Endothelial cell of umbilical vein (primary cell): ENCODE results near the gene SPDYE6. TPM values are rescaled to one million over a fixed set of nuclear protein-coding genes. Genes with fewer than 3 reads are reported as not detected.

ENCODE experiments used
- BruUV-seq: library from RNA; stranded (reverse); fragments of 400-500 nt; replicated peaks from 2 replicates; lab custom pipeline; 2021; lab: Mats Ljungman, UMichigan
- CTCF ChIA-PET: fragments of 300-600, 350-600 bp; sonication (Branson Sonifier 250); formaldehyde crosslinking; loops from one replicate; lab custom pipeline; 2021; ENCODE audit warnings: antibody characterized with exemption, inconsistent platforms; lab: Charles Lee
- POLR2A ChIA-PET: fragments of 300-600, 350-600 bp; sonication (Branson Sonifier 250); formaldehyde crosslinking; loops from one replicate; lab custom pipeline; 2021; ENCODE audit warnings: antibody characterized with exemption, inconsistent platforms; lab: Charles Lee
- DNase-seq: peaks from one replicate; pipeline ENCODE4 v3.0.0-alpha.2; 2011; ENCODE audit warnings: low read depth, low spot score
- FAIRE-seq: peaks from 2 replicates; lab custom pipeline; 2011; peaks lifted over from hg19 to GRCh38; lab: Jason Lieb, UNC
- H2AFZ ChIP-seq: 2 replicates; pipeline ENCODE4 v1.6.0; 2012; ENCODE audit warnings: low read depth, low read length, control low read depth, inconsistent platforms
- H3K27ac ChIP-seq: 2 replicates; pipeline ENCODE4 v1.5.1; 2011; ENCODE audit warnings: low read depth, mild to moderate bottlenecking, control low read depth, low read length, moderate library complexity; ENCODE audit not compliant: insufficient read depth
- H3K27me3 ChIP-seq, 2 experiments: 2 replicates each; pipeline versions ENCODE4 v1.6.0 to v1.6.1; 2011; ENCODE audit warnings: low read length in 2 of 2, mixed read lengths in 1 of 2; ENCODE audit not compliant: control insufficient read depth in 2 of 2, insufficient read depth in 2 of 2
- H3K36me3 ChIP-seq, 2 experiments: 2 replicates in 1 of 2; 3 replicates in 1 of 2; pipeline ENCODE4 v1.5.1; 2011; ENCODE audit warnings: low read length in 2 of 2, mild to moderate bottlenecking in 1 of 2, moderate library complexity in 1 of 2; ENCODE audit not compliant: control insufficient read depth in 2 of 2, insufficient read depth in 2 of 2; ENCODE audit errors: extremely low read depth in 1 of 2
- H3K4me1 ChIP-seq: 3 replicates; pipeline ENCODE4 v1.5.1; 2011; ENCODE audit warnings: mild to moderate bottlenecking, low read length; ENCODE audit not compliant: control insufficient read depth, insufficient read depth; ENCODE audit errors: extremely low read depth
- H3K4me2 ChIP-seq: 2 replicates; pipeline ENCODE4 v1.6.1; 2011; ENCODE audit warnings: low read length, control low read depth, mixed read lengths; ENCODE audit not compliant: insufficient read depth
- H3K4me3 ChIP-seq, 3 experiments: fragments of 200-600 bp in 1 of 3; sonication (generic), shearing (Covaris generic) in 1 of 3; replicated peaks in 1 of 3; 2 replicates each; pipeline ENCODE4 v1.5.1; 2011 to 2016; ENCODE audit warnings: control low read depth in 3 of 3, low read length in 3 of 3, mild to moderate bottlenecking in 2 of 3, inconsistent platforms in 1 of 3, low read depth in 1 of 3, moderate library complexity in 1 of 3; ENCODE audit not compliant: insufficient read depth in 1 of 3
- H3K79me2 ChIP-seq: 2 replicates; pipeline ENCODE4 v1.6.0; 2012; ENCODE audit warnings: low read length, inconsistent platforms; ENCODE audit not compliant: control insufficient read depth, insufficient read depth
- H3K9ac ChIP-seq: replicated peaks from 2 replicates; pipeline ENCODE3; 2011; ENCODE audit warnings: low read length, control low read depth; ENCODE audit not compliant: insufficient read depth; ENCODE audit errors: extremely low read depth
- H3K9me1 ChIP-seq: replicated peaks from 3 replicates; pipeline ENCODE4 v1.6.0; 2011; ENCODE audit warnings: mild to moderate bottlenecking, low read length; ENCODE audit not compliant: control insufficient read depth, insufficient read depth; ENCODE audit errors: extremely low read depth
- H3K9me3 ChIP-seq: replicated peaks from 2 replicates; pipeline ENCODE4 v1.5.1; 2012; ENCODE audit warnings: low read length, inconsistent platforms; ENCODE audit not compliant: control insufficient read depth, insufficient read depth
- H4K20me1 ChIP-seq: replicated peaks from 2 replicates; pipeline ENCODE3; 2011; ENCODE audit warnings: mild to moderate bottlenecking, low read length; ENCODE audit not compliant: control insufficient read depth, insufficient read depth; ENCODE audit errors: extremely low read depth
- CTCF ChIP-seq, 2 donors: IDR thresholded peaks; 1 replicate in 1 of 2; 2 replicates in 1 of 2; pipeline ENCODE4 v1.5.1; 2011; ENCODE audit warnings: low read length in 2 of 2, mild to moderate bottlenecking in 2 of 2, moderate library complexity in 2 of 2, control low read depth in 1 of 2, inconsistent platforms in 1 of 2, low read depth in 1 of 2; ENCODE audit not compliant: insufficient read depth in 1 of 2; ENCODE audit errors: extremely low read depth in 1 of 2
- EZH2 ChIP-seq: IDR thresholded peaks from 2 replicates; pipeline ENCODE4 v1.6.1; 2012; ENCODE audit warnings: borderline replicate concordance, low read depth, mild to moderate bottlenecking, moderate library complexity, low read length, inconsistent platforms; ENCODE audit not compliant: severe bottlenecking
- FOS ChIP-seq: IDR thresholded peaks from 2 replicates; pipeline ENCODE4 v1.6.1; 2011; ENCODE audit warnings: mild to moderate bottlenecking, low read length, moderate library complexity, borderline replicate concordance; ENCODE audit not compliant: insufficient read depth
- GATA2 ChIP-seq: IDR thresholded peaks from 2 replicates; pipeline ENCODE4 v1.7.0; 2011; ENCODE audit warnings: low read depth, mild to moderate bottlenecking, moderate library complexity, mixed read lengths, low read length; ENCODE audit not compliant: insufficient read length, insufficient read depth
- JUN ChIP-seq: IDR thresholded peaks from 2 replicates; pipeline ENCODE4 v1.6.1; 2011; ENCODE audit warnings: borderline replicate concordance, low read depth; ENCODE audit not compliant: insufficient read length, insufficient read depth
- MAX ChIP-seq: IDR thresholded peaks from 2 replicates; pipeline ENCODE4 v1.6.1; 2011; ENCODE audit not compliant: insufficient read depth, insufficient read length
- MYC ChIP-seq: IDR thresholded peaks from one replicate; pipeline ENCODE4 v1.6.1; 2011; ENCODE audit warnings: mild to moderate bottlenecking, low read depth, low read length
- POLR2A ChIP-seq: IDR thresholded peaks from 2 replicates; pipeline ENCODE4 v1.6.1; 2012; ENCODE audit warnings: low read depth, mild to moderate bottlenecking, control low read depth, low read length
- POLR2AphosphoS5 ChIP-seq: IDR thresholded peaks from 2 replicates; pipeline ENCODE4 v1.6.1; 2012; ENCODE audit warnings: low read depth, mild to moderate bottlenecking, control low read depth, low read length, moderate library complexity; ENCODE audit not compliant: insufficient read depth
- dilution Hi-C: fragments of 300-500 bp; cut with MboI; formaldehyde crosslinking; loops from one replicate; pipeline ENCODE4 v1.15.0; 2019; ENCODE audit warnings: low sequenced_read_pairs; ENCODE audit not compliant: extremely low pct_ligation_motif_present
- intact Hi-C: fragments of 100-400 bp; cut with micrococcal nuclease; formaldehyde crosslinking; loops from one replicate; pipeline ENCODE4 v1.10.0; 2022
- polyA plus RNA-seq, 4 experiments: library from polyadenylated mRNA; depleted of rRNA in 3 of 4; stranded (reverse) in 3 of 4; unstranded in 1 of 4; fragments of >200 nt; gene quantifications; 2 replicates each; pipeline versions ENCODE4 v1.2.1 to v1.2.3, GENCODE V29; 2011 to 2012; ENCODE audit warnings: missing spikeins in 1 of 4
- total RNA-seq: library from RNA; stranded (reverse); gene quantifications from 2 replicates; pipeline ENCODE4 v1.2.3, GENCODE V29; 2021

The SPDYE6 gene
- total and polyA plus RNA-seq, 2 donors (not counting 3 experiments of a cell fraction or from before 2014, with no cell fraction given), result not detected

DNA sequence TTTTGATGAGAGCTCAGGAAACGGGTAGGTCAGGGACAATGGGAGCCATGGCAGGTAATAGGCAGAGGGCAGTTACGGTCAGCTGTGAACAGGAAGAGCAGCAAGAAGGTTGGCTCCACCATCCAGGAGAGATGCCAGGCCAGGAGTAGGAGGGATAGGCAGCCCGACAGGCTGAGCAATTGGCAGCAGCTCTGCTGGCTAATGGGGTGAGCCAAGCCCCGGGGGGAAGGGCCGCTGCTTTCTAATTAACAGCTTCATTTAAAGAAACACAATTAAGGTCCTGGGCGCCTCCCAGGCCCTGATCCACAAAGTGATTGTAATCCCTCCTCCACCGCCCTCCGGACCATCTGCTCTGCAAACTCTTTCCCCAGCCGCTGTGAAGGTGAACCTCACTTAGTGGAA is 45.8 kb downstream of the SPDYE6 start:
- H3K4me1 ChIP-seq, result no peaks in the 10 kb centered on the region
- no peak overlapping the region for H3K27ac ChIP-seq
- no peak overlapping the region for H3K4me3 ChIP-seq
- no peak overlapping the region for H2AFZ ChIP-seq
- H3K27me3 ChIP-seq, result no peaks in the 10 kb centered on the region
- DNase-seq (no peak), FAIRE-seq (no peak)
- H3K9ac ChIP-seq, result no peak overlapping the region
- BruUV-seq, result no TSS peak
- no peaks in the 10 kb centered on the region for H3K9me3 ChIP-seq
- H3K9me1 ChIP-seq, result no peaks in the 10 kb centered on the region
- TF ChIP-seq EZH2, result no peak
- no peak for TF ChIP-seq GATA2
- TF ChIP-seq JUN, result no peak
- no peak for TF ChIP-seq POLR2AphosphoS5
- no peak for TF ChIP-seq MYC
- no peak for TF ChIP-seq POLR2A
- no peak for TF ChIP-seq CTCF (IDR thresholded peaks at IDR 0.05; ENCODE audit: extremely low read depth in 1 of 2, insufficient read depth in 1 of 2, low read depth in 1 of 2, low read length in 2 of 2)
- TF ChIP-seq MAX, result no peak
- TF ChIP-seq FOS, result no peak
- no peaks in the 10 kb centered on the region for H3K36me3 ChIP-seq
- H3K4me2 ChIP-seq, result no peak overlapping the region
- dilution Hi-C loops, result no loop called here
- no peaks in the 10 kb centered on the region for H4K20me1 ChIP-seq
- H3K79me2 ChIP-seq, result no peaks in the 10 kb centered on the region
- intact Hi-C loops, result no loop called here
- ChIA-PET CTCF (interaction anchor here (2.9 kb wide), 1 partner anchor 9 kb away, joined by 12 read pairs; no protein-coding TSS in a partner anchor), POLR2A (no interaction called here)
